ENCODE results near the gene SNAPC5. TPM values are rescaled to one million over a fixed set of nuclear protein-coding genes. Genes with fewer than 3 reads are reported as not detected.

The SNAPC5 gene
- total RNA-seq, 2 experiments from 2014 or later = 27.7 to 31.4 TPM

DNA sequence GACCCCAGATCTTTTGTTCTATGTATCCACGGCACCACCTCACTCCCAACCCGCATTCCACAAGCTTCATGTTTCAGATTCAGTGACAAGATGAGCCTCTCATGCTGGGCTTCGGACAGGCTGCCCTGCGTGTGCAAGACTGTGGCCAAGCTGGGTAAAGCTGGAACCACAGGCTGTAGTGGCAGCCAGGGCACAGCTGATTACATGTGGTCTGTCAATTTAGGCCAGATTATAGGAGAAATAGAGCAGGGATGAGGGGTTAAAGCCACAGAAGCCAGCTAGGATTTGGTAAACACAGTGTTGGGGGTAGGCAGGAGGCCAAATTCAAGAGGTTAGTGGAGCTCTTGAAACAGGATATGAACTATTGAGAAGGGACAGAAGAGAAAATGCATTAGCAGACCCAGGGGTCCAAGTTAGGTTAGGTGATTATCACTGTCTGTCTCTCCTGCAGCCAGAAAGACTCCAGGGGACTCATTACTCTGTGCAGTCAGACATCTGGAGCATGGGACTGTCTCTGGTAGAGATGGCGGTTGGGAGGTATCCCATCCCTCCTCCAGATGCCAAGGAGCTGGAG, 12.9 kb downstream of the SNAPC5 start:
- ChIA-PET POLR2A (interaction anchor here (0.9 to 1.1 kb wide), 2 partner anchors 13 to 96 kb away, joined by 3 to 4 read pairs; partner anchors contain the start of gene SNAPC5), CTCF (interaction anchor here (0.6 to 0.9 kb wide), 2 partner anchors 13 to 15 kb away, joined by 3 read pairs; no protein-coding TSS in a partner anchor)
- Mint-ChIP-seq H3K27me3 (no peaks in the 10 kb centered on the region), H3K27ac (no peak overlapping the region), H3K36me3 (ENCODE audit: low read depth) (peaks cover 49% of the 10 kb centered on the region), H3K9me3 (no peaks in the 10 kb centered on the region), H3K4me3 (no peak overlapping the region), H3K4me1 (ENCODE audit: low read depth) (peaks cover under 1% of the 10 kb centered on the region)
- TF ChIP-seq, protein P1, sequence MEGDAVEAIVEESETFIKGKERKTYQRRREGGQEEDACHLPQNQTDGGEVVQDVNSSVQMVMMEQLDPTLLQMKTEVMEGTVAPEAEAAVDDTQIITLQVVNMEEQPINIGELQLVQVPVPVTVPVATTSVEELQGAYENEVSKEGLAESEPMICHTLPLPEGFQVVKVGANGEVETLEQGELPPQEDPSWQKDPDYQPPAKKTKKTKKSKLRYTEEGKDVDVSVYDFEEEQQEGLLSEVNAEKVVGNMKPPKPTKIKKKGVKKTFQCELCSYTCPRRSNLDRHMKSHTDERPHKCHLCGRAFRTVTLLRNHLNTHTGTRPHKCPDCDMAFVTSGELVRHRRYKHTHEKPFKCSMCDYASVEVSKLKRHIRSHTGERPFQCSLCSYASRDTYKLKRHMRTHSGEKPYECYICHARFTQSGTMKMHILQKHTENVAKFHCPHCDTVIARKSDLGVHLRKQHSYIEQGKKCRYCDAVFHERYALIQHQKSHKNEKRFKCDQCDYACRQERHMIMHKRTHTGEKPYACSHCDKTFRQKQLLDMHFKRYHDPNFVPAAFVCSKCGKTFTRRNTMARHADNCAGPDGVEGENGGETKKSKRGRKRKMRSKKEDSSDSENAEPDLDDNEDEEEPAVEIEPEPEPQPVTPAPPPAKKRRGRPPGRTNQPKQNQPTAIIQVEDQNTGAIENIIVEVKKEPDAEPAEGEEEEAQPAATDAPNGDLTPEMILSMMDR (IDR thresholded peaks at IDR 0.05) = no peak
- no peak for ATAC-seq
- no peak for DNase-seq
- intact Hi-C loops (cut with micrococcal nuclease) = no loop called here

DNA sequence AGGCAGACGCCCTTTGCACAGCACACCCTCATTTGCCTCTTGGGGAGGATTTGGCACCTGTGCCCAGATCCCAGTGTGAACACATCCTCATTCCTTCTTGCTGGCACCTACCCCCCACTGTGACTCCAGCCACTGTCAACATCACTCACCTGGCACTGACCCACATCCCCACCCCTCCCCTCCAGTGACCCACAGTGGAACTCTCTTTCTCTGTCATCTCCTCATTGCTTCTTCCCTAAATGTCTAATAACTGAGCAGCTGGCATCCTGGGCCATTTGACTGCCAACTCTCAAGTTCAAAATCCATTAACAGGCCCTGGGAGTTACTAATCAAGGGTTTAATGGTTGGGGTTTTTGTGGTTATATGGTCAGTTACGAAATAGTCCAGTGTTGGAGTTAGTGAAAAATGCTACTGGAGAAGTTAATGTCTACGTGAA, 14.4 kb downstream of the SNAPC5 start:
- peaks cover 40% of the 10 kb centered on the region for H3K36me3 Mint-ChIP-seq (ENCODE audit: low read depth)
- H3K27me3 Mint-ChIP-seq = no peaks in the 10 kb centered on the region
- H3K9me3 Mint-ChIP-seq = no peaks in the 10 kb centered on the region
- ChIA-PET CTCF (no interaction called here), POLR2A (no interaction called here)
- H3K27ac Mint-ChIP-seq = peak overlapping the region; percentile 3
- H3K4me1 Mint-ChIP-seq (ENCODE audit: low read depth) = peaks cover 3% of the 10 kb centered on the region
- intact Hi-C loops (cut with micrococcal nuclease) = no loop called here
- TF ChIP-seq, protein P1 (IDR thresholded peaks at IDR 0.05) = no peak
- DNase-seq (no peak), ATAC-seq (no peak)
- no peak overlapping the region for H3K4me3 Mint-ChIP-seq

DNA sequence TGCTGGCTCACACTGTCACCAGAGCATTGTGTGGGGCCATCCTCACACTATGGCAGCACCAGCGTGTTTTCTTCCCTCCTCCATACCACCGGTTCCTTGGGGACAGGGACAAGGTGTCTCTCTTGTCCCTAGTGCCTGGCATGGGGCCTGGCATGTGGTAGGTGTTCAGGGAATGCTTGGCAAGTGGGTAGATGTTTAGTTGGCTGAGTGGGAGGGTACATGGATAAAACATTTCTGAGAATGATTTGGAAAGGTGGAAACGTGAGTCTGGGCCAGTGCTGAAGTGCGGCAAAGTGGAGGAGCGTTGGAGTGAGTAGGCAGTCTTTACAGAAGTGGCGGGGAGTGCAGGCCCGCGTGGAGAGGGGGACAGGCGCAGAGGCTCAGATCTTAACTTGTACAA, 15.0 kb downstream of the SNAPC5 start:
- no peaks in the 10 kb centered on the region for H3K9me3 Mint-ChIP-seq
- peak overlapping the region; percentile 21 for H3K27ac Mint-ChIP-seq
- peaks cover 34% of the 10 kb centered on the region for H3K36me3 Mint-ChIP-seq (ENCODE audit: low read depth)
- intact Hi-C loops (cut with micrococcal nuclease) = no loop called here
- CTCF ChIA-PET = interaction anchor here (1.2 kb wide), 1 partner anchor 10 kb away, joined by 3 read pairs; no protein-coding TSS in a partner anchor
- POLR2A ChIA-PET = interaction anchor here (1.0 kb wide), 1 partner anchor 15 kb away, joined by 3 read pairs; no protein-coding TSS in a partner anchor
- no peak overlapping the region for H3K4me3 Mint-ChIP-seq
- H3K4me1 Mint-ChIP-seq (ENCODE audit: low read depth) = peaks cover 3% of the 10 kb centered on the region
- no peak for ATAC-seq
- TF ChIP-seq, protein P1 (IDR thresholded peaks at IDR 0.05) = no peak
- no peak for DNase-seq
- no peaks in the 10 kb centered on the region for H3K27me3 Mint-ChIP-seq

DNA sequence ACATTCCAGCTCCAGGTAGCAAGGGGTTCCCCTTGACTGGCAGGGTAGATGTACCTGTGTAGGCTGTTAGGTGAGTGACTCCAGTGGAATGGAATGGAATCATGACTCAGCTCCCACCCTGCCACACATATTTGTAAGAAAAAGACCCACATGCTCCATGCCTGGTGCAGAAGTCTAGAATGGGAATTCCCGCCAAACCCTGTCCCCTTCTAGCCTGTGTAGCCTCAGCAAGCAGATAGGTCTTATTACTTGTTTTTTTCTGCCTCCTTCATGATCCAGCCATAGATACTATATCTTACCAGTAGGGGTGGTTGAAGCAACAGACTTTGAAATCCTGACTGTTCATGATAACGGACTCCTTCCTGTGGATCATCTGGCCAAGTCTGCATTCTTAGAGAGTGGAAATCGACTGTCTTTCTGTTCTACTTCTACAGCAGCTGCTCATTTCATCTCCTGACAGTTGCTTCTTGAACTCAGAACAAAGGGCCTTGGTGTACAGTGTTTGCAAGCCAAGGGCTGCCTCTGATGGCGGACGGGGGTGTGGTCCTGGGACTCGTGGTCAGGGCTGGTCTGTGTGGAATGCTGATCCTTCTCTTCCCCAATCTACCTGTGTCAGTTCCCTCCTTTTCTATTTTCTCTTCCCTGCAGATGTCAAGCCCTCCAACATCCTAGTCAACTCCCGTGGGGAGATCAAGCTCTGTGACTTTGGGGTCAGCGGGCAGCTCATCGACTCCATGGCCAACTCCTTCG, 16.3 kb downstream of the SNAPC5 start:
- intact Hi-C loops (cut with micrococcal nuclease) = no loop called here
- peaks cover 32% of the 10 kb centered on the region for H3K36me3 Mint-ChIP-seq (ENCODE audit: low read depth)
- DNase-seq (no peak), ATAC-seq (no peak)
- TF ChIP-seq, protein P1 (IDR thresholded peaks at IDR 0.05) = no peak
- peaks cover 13% of the 10 kb centered on the region for H3K4me1 Mint-ChIP-seq (ENCODE audit: low read depth)
- H3K27ac Mint-ChIP-seq = no peak overlapping the region
- ChIA-PET CTCF (interaction anchor here (1.2 kb wide), 1 partner anchor 8 kb away, joined by 3 read pairs; no protein-coding TSS in a partner anchor), POLR2A (interaction anchor here (0.6 to 1.0 kb wide), 3 partner anchors 13 to 16 kb away, joined by 3 read pairs; no protein-coding TSS in a partner anchor)
- no peaks in the 10 kb centered on the region for H3K27me3 Mint-ChIP-seq
- H3K9me3 Mint-ChIP-seq = no peaks in the 10 kb centered on the region
- H3K4me3 Mint-ChIP-seq = no peak overlapping the region

DNA sequence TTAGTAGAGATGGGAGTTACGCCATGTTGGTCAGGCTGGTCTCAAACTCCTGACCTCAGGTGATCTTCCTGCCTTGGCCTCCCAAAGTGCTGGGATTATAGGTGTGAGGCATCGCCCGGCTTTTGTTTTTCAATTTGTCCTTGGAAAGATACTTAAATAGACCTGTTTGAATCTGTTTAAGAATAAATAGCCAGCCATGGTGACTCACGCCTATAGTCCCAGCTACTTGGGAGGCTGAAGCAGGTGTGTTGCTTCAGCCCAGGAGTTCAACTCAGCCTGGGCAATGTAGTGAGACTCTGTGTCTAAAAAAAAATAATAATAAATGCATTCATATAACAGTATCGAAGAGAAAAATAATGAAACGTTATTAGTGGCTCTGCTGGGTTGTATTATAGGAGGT, 17.3 kb downstream of the SNAPC5 start:
- Mint-ChIP-seq H3K4me1 (ENCODE audit: low read depth) (peaks cover 23% of the 10 kb centered on the region), H3K9me3 (no peaks in the 10 kb centered on the region), H3K27me3 (no peaks in the 10 kb centered on the region), H3K27ac (no peak overlapping the region), H3K4me3 (no peak overlapping the region), H3K36me3 (ENCODE audit: low read depth) (peaks cover 32% of the 10 kb centered on the region)
- intact Hi-C loops (cut with micrococcal nuclease) = no loop called here
- POLR2A ChIA-PET = no interaction called here
- no peak for ATAC-seq
- no peak for DNase-seq
- TF ChIP-seq, protein P1 (IDR thresholded peaks at IDR 0.05) = no peak
- CTCF ChIA-PET = no interaction called here

Data from activated CD8-positive, alpha-beta T cell treated with anti-CD3 and anti-CD28 coated beads for 36 hours (primary cell).